K562 (cell line): ENCODE measurements around the gene ZNF627. TPM values are rescaled to one million over a fixed set of nuclear protein-coding genes. Genes with fewer than 3 reads are reported as not detected.

ENCODE experiments used
- ATAC-seq: fragments of 200-7000 bp; cut with Tn5 transposase; 3 replicates; pipeline ENCODE4 v1.9.1; 2020; ENCODE audit warnings: moderate library complexity
- BruUV-seq: library from RNA; stranded (reverse); fragments of 400-500 nt; replicated peaks from 2 replicates; lab custom pipeline; 2021; lab: Mats Ljungman, UMichigan
- CTCF ChIA-PET: fragments of 300-600 bp; formaldehyde crosslinking; extraction: SDS; loops from one replicate; lab custom pipeline; 2021; ENCODE audit warnings: low intra/inter-chr PET ratio; lab: Yijun Ruan, JAX
- POLR2A ChIA-PET: fragments of 300-600, 350-650 bp; sonication (Branson Sonifier 250); formaldehyde crosslinking; extraction: SDS; loops from one replicate; lab custom pipeline; 2021; ENCODE audit warnings: antibody characterized with exemption, inconsistent platforms; lab: Yijun Ruan, JAX
- DNase-seq, 4 experiments: peaks; one replicate each; pipeline versions ENCODE4 v3.0.0 to v3.0.0-alpha.2; 2011 to 2018; ENCODE audit warnings: low spot score in 3 of 4, mixed read lengths in 3 of 4; ENCODE audit errors: extremely low read depth in 1 of 4
- FAIRE-seq: peaks from 2 replicates; lab custom pipeline; 2011; peaks lifted over from hg19 to GRCh38; lab: Jason Lieb, UNC
- H2AFZ ChIP-seq: 2 replicates; pipeline ENCODE4 v1.6.0; 2011; ENCODE audit warnings: low read depth, low read length, control low read depth, inconsistent platforms
- H3K27ac ChIP-seq: fragments of 200-600 bp; 3 replicates; pipeline ENCODE4 v1.8.0; 2011; ENCODE audit warnings: low read depth, mild to moderate bottlenecking, control low read depth, inconsistent platforms, low read length, moderate library complexity, mixed read lengths; ENCODE audit errors: extremely low read depth
- H3K27me3 ChIP-seq, 2 experiments: fragments of 300-600 bp in 1 of 2; 2 replicates in 1 of 2; 3 replicates in 1 of 2; pipeline versions ENCODE4 v1.6.0 to v1.8.0; 2011; ENCODE audit warnings: inconsistent platforms in 2 of 2, low read length in 2 of 2, mild to moderate bottlenecking in 1 of 2, mixed read lengths in 1 of 2, moderate library complexity in 1 of 2; ENCODE audit not compliant: control insufficient read depth in 2 of 2, insufficient read depth in 2 of 2
- H3K36me3 ChIP-seq: fragments of 300-600 bp; 3 replicates; pipeline ENCODE4 v1.8.0; 2011; ENCODE audit warnings: mild to moderate bottlenecking, low read length, inconsistent platforms; ENCODE audit not compliant: control insufficient read depth, insufficient read depth
- H3K4me1 ChIP-seq, 2 experiments: fragments of 200-600 bp in 1 of 2; replicated peaks in 1 of 2; 2 replicates in 1 of 2; 3 replicates in 1 of 2; pipeline versions ENCODE4 v1.5.1 to v1.8.0; 2011; ENCODE audit warnings: inconsistent platforms in 2 of 2, low read length in 2 of 2, mild to moderate bottlenecking in 1 of 2, mixed read lengths in 1 of 2, moderate library complexity in 1 of 2; ENCODE audit not compliant: control insufficient read depth in 2 of 2, insufficient read depth in 2 of 2
- H3K4me2 ChIP-seq: 2 replicates; pipeline ENCODE4 v1.6.1; 2011; ENCODE audit warnings: low read length, control low read depth, inconsistent platforms, mixed read lengths; ENCODE audit not compliant: insufficient read depth
- H3K4me3 ChIP-seq: fragments of 200-600 bp; sonication (generic), shearing (Covaris generic); 2 replicates; pipeline ENCODE4 v1.5.1; 2016; ENCODE audit warnings: control low read depth, inconsistent platforms
- H3K79me2 ChIP-seq: fragments of 200-600 bp; 3 replicates; pipeline ENCODE4 v1.8.0; 2011; ENCODE audit warnings: low read length, inconsistent platforms; ENCODE audit not compliant: control insufficient read depth, insufficient read depth
- H3K9ac ChIP-seq, 2 experiments: 2 replicates each; pipeline versions ENCODE4 v1.6.0 to v1.6.1; 2011; ENCODE audit warnings: low read depth in 2 of 2, low read length in 2 of 2, control low read depth in 1 of 2, inconsistent platforms in 1 of 2, mild to moderate bottlenecking in 1 of 2, mixed read lengths in 1 of 2; ENCODE audit not compliant: insufficient read depth in 1 of 2
- H3K9me1 ChIP-seq: one replicate; pipeline ENCODE4 v1.6.0; 2011; ENCODE audit warnings: inconsistent platforms, mild to moderate bottlenecking, low read length, moderate library complexity; ENCODE audit not compliant: control insufficient read depth, insufficient read depth
- H3K9me3 ChIP-seq: replicated peaks from 2 replicates; pipeline ENCODE4 v1.5.1; 2011; ENCODE audit warnings: low read depth, low read length, inconsistent platforms; ENCODE audit not compliant: control insufficient read depth, insufficient read depth
- H4K20me1 ChIP-seq: replicated peaks from 2 replicates; pipeline ENCODE4 v1.6.1; 2011; ENCODE audit warnings: low read length, inconsistent platforms, mixed read lengths; ENCODE audit not compliant: control insufficient read depth, insufficient read depth
- BCL6 ChIP-seq: fragments of 250-450 bp; sonication (Bioruptor Pico); IDR thresholded peaks from 2 replicates; pipeline ENCODE4 v1.4.0; 2020
- FOXJ2 ChIP-seq: fragments of 200-800 bp; sonication (Bioruptor generic); IDR thresholded peaks from 2 replicates; pipeline ENCODE4 v1.6.1; 2016; ENCODE audit warnings: missing genetic modification characterization, missing compliant biosample characterization
- KAT7 ChIP-seq: sonication (generic); formaldehyde crosslinking; IDR thresholded peaks from 2 replicates; pipeline ENCODE4 v1.8.0; 2022; ENCODE audit warnings: missing genetic modification reagents, mild to moderate bottlenecking, borderline replicate concordance
- MEIS2 ChIP-seq: fragments of 450-650 bp; IDR thresholded peaks from 2 replicates; pipeline ENCODE4 v1.6.1; 2014; ENCODE audit warnings: mild to moderate bottlenecking; ENCODE audit not compliant: partially characterized antibody
- NFIC ChIP-seq: fragments of 450-650 bp; IDR thresholded peaks from 2 replicates; pipeline ENCODE4 v1.6.1; 2017; ENCODE audit warnings: mild to moderate bottlenecking, inconsistent platforms
- PCBP1 ChIP-seq: fragments of 200-400 bp; formaldehyde crosslinking; IDR thresholded peaks from 2 replicates; pipeline ENCODE4 v1.6.1; 2018; ENCODE audit warnings: mild to moderate bottlenecking, low read depth, low read length; ENCODE audit not compliant: poor library complexity, severe bottlenecking
- POLR3A ChIP-seq: IDR thresholded peaks from 2 replicates; pipeline ENCODE4 v1.6.1; 2011; ENCODE audit warnings: borderline replicate concordance, mild to moderate bottlenecking, moderate library complexity; ENCODE audit not compliant: insufficient read length, insufficient read depth; ENCODE audit errors: extremely low read depth
- SMARCA4 ChIP-seq: fragments of 450-650 bp; IDR thresholded peaks from 2 replicates; pipeline ENCODE4 v1.6.1; 2016
- TAL1 ChIP-seq: fragments of 450-650 bp; IDR thresholded peaks from 2 replicates; pipeline ENCODE4 v1.6.1; 2016; ENCODE audit warnings: mild to moderate bottlenecking
- YY1 ChIP-seq, 3 experiments: IDR thresholded peaks; 2 replicates each; pipeline ENCODE4 v1.6.1; 2011; ENCODE audit warnings: low read length in 2 of 3, mild to moderate bottlenecking in 2 of 3, moderate library complexity in 2 of 3, borderline replicate concordance in 1 of 3, control low read depth in 1 of 3, low read depth in 1 of 3; ENCODE audit not compliant: insufficient read depth in 3 of 3, insufficient replicate concordance in 2 of 3, control insufficient read depth in 1 of 3, insufficient read length in 1 of 3; ENCODE audit errors: extremely low read depth in 1 of 3
- ZNF217 ChIP-seq: sonication (generic); formaldehyde crosslinking; IDR thresholded peaks from 2 replicates; pipeline ENCODE4 v1.8.0; 2022; ENCODE audit warnings: mild to moderate bottlenecking, missing genetic modification reagents
- ZNF561 ChIP-seq: fragments of 450-650 bp; formaldehyde crosslinking; conservative IDR thresholded peaks from 2 replicates; pipeline ENCODE4 v1.4.0; 2020; ENCODE audit warnings: mild to moderate bottlenecking, moderate library complexity
- WGBS: fragments of 100-300 bp; shearing (Covaris generic); methylation state at CpG from one replicate; pipeline ENCODE4 v1.1.6; 2016; ENCODE audit warnings: low coverage, mixed read lengths; ENCODE audit not compliant: insufficient coverage; ENCODE audit errors: missing lambda C conversion rate; 5-methylcytosine and 5-hydroxymethylcytosine counted together
- in situ Hi-C: fragments of 300-500 bp; cut with MboI; formaldehyde crosslinking; loops from 4 replicates; pipeline ENCODE4 v1.15.0; 2018; ENCODE audit warnings: inconsistent platforms, mixed read lengths
- intact Hi-C: fragments of 100-400 bp; cut with micrococcal nuclease; formaldehyde crosslinking; loops from 2 replicates; pipeline ENCODE4 v1.14.2; 2022
- polyA plus RNA-seq, 8 experiments: library from polyadenylated mRNA; depleted of rRNA in 4 of 8; stranded (reverse) in 5 of 8; unstranded in 3 of 8; fragments of >200 nt; fragmentation: Nextera tagmentation in 2 of 8; fragmentation: Illumina TruSeq in 1 of 8; extraction: Ambion mirVana in 2 of 8; extraction: Trizol in 1 of 8; gene quantifications; 2 replicates each; pipeline versions ENCODE4 v1.2.1 to v1.2.3, GENCODE V29; 2011 to 2014; ENCODE audit warnings: inconsistent platforms in 1 of 8, missing spikeins in 1 of 8
- total RNA-seq, 7 experiments: library from RNA; depleted of rRNA in 6 of 7; stranded (reverse); fragments of >200 nt in 6 of 7; fragmentation: Illumina TruSeq in 2 of 7; extraction: Trizol in 2 of 7; gene quantifications; 2 replicates each; pipeline versions ENCODE4 v1.2.1 to v1.2.3, GENCODE V29; 2011 to 2021; ENCODE audit warnings: low replicate concordance in 1 of 7
- TF ChIP-seq, protein P1 (sequence below): fragments of 200-800 bp; sonication (Bioruptor generic); IDR thresholded peaks from 2 replicates; pipeline ENCODE4 v1.6.1; 2017; ENCODE audit warnings: missing genetic modification characterization, missing compliant biosample characterization
- TF ChIP-seq, protein P2 (sequence below): fragments of 450-650 bp; IDR thresholded peaks from 2 replicates; pipeline ENCODE4 v1.6.1; 2017; ENCODE audit warnings: mild to moderate bottlenecking, moderate library complexity
- TF ChIP-seq, protein P3 (sequence below), 2 experiments: IDR thresholded peaks; 2 replicates each; pipeline ENCODE4 v1.6.1; 2012; ENCODE audit warnings: improper control_type of control experiment in 2 of 2, low read depth in 2 of 2, low read length in 2 of 2, borderline replicate concordance in 1 of 2

Gene ZNF627
- total and polyA plus RNA-seq, 9 of the 15 experiments (the other 6 are each of a cell fraction or from before 2014, with no cell fraction given) = 6.4 to 19.9 (median 10.6) TPM

DNA sequence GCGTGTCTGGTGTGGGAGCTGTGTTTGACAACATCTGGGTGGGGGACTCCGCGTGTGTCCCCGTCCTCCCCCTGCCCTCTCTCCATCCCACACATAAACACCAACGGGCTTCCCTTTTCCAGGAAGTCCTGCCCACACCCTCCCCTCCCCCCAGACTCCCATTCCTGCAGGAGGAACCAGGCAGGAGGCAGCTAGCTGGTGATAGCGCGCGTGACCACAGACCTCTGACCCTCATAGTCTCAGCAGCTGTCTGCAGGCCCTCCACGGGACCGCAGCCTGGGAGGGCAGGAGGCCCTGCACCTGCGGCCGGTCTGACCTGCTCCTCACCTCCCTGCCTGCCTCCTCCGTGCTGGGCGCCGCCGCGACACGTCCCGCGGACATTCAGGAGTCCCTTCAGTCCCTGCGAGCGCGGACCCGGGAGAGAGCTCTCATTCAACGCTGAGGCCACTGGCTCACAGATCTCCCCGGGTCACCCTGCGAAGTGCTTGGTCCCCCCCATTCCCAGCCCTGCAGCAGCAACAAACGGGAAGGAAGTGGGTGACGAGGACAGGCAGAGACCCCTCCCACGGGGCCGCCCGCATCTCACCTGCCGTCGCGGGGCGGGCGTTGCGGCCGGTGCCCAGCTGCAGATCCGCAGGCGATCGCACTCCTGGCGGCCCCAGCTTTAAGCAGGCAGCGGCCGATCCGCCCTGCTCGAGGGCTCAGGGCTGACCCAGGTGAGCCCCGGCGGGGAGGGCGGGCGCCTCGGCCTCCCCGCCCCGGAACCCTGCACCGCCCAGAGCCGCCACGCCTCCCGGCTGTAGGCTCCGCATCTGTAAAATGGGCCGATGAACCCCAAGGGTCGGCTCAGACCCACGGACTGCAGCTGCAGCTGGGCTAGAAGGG lies 18.8 kb upstream of the ZNF627 start:
- no peaks in the 10 kb centered on the region for H3K79me2 ChIP-seq
- CTCF ChIA-PET = no interaction called here
- POLR2A ChIA-PET = interaction anchor here (0.8 to 1.8 kb wide), 6 partner anchors 10 to 93 kb away, joined by 3 to 8 read pairs (median 4); partner anchors contain the start of gene ELOF1
- H3K9me1 ChIP-seq = no peaks in the 10 kb centered on the region
- H3K27me3 ChIP-seq = no peaks in the 10 kb centered on the region
- ATAC-seq (peak; percentile 81), FAIRE-seq (peak; percentile 84), DNase-seq (peak; percentile 68 to 90 (median 80))
- H3K9me3 ChIP-seq = no peaks in the 10 kb centered on the region
- H3K9ac ChIP-seq = peak overlapping the region in 1 of 2 experiments; percentile 11; a peak in 2 of 4 replicates
- H2AFZ ChIP-seq = peak overlapping the region; percentile 76
- no TSS peak for BruUV-seq
- 32% methylated on average over 31 of the region's 62 CpGs for WGBS
- peaks cover 44 to 66% of the 10 kb centered on the region in 2 experiments for H3K4me1 ChIP-seq
- intact Hi-C loops = no loop called here
- H4K20me1 ChIP-seq = no peaks in the 10 kb centered on the region
- no peaks in the 10 kb centered on the region for H3K36me3 ChIP-seq
- peak overlapping the region; percentile 62 for H3K4me2 ChIP-seq
- H3K27ac ChIP-seq = peak overlapping the region; percentile 41
- no peak overlapping the region for H3K4me3 ChIP-seq
- in situ Hi-C loops = no loop called here
- peak; percentile 50 for TF ChIP-seq TAL1
- TF ChIP-seq BCL6 (CRISPR knock-in tag) = no peak
- no peak for TF ChIP-seq PCBP1
- peak; percentile 55 for TF ChIP-seq NFIC
- TF ChIP-seq, protein P1, sequence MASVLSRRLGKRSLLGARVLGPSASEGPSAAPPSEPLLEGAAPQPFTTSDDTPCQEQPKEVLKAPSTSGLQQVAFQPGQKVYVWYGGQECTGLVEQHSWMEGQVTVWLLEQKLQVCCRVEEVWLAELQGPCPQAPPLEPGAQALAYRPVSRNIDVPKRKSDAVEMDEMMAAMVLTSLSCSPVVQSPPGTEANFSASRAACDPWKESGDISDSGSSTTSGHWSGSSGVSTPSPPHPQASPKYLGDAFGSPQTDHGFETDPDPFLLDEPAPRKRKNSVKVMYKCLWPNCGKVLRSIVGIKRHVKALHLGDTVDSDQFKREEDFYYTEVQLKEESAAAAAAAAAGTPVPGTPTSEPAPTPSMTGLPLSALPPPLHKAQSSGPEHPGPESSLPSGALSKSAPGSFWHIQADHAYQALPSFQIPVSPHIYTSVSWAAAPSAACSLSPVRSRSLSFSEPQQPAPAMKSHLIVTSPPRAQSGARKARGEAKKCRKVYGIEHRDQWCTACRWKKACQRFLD (CRISPR knock-in tag) = peak; percentile 52; the same call in 1 of the 2 replicates
- peak; percentile 50; the same call in 1 of the 2 replicates for TF ChIP-seq KAT7
- TF ChIP-seq, protein P2, sequence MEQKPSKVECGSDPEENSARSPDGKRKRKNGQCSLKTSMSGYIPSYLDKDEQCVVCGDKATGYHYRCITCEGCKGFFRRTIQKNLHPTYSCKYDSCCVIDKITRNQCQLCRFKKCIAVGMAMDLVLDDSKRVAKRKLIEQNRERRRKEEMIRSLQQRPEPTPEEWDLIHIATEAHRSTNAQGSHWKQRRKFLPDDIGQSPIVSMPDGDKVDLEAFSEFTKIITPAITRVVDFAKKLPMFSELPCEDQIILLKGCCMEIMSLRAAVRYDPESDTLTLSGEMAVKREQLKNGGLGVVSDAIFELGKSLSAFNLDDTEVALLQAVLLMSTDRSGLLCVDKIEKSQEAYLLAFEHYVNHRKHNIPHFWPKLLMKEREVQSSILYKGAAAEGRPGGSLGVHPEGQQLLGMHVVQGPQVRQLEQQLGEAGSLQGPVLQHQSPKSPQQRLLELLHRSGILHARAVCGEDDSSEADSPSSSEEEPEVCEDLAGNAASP = no peak
- TF ChIP-seq SMARCA4 = peak; percentile 57; the same call in 1 of the 2 replicates
- TF ChIP-seq MEIS2 = peak; percentile 23
- no peak for TF ChIP-seq ZNF561 (CRISPR knock-in tag)
- no peak for TF ChIP-seq FOXJ2 (tag)
- TF ChIP-seq, protein P3, sequence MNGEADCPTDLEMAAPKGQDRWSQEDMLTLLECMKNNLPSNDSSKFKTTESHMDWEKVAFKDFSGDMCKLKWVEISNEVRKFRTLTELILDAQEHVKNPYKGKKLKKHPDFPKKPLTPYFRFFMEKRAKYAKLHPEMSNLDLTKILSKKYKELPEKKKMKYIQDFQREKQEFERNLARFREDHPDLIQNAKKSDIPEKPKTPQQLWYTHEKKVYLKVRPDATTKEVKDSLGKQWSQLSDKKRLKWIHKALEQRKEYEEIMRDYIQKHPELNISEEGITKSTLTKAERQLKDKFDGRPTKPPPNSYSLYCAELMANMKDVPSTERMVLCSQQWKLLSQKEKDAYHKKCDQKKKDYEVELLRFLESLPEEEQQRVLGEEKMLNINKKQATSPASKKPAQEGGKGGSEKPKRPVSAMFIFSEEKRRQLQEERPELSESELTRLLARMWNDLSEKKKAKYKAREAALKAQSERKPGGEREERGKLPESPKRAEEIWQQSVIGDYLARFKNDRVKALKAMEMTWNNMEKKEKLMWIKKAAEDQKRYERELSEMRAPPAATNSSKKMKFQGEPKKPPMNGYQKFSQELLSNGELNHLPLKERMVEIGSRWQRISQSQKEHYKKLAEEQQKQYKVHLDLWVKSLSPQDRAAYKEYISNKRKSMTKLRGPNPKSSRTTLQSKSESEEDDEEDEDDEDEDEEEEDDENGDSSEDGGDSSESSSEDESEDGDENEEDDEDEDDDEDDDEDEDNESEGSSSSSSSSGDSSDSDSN (IDR thresholded peaks at IDR 0.05; ENCODE audit: borderline replicate concordance in 1 of 2, low read depth in 2 of 2, low read length in 2 of 2) = peak in 1 of 2 experiments; percentile 81; a peak in 2 of 4 replicates
- no peak for TF ChIP-seq YY1 (IDR thresholded peaks at IDR 0.05; ENCODE audit: borderline replicate concordance in 1 of 3, control insufficient read depth in 1 of 3, extremely low read depth in 1 of 3, insufficient read depth in 3 of 3, insufficient read length in 1 of 3, insufficient replicate concordance in 2 of 3, low read depth in 1 of 3, low read length in 2 of 3)
- no peak for TF ChIP-seq POLR3A
- no peak for TF ChIP-seq ZNF217 (CRISPR knock-in tag)
